GM19035 (cell line): ENCODE data around the gene CCT8.
A peak's percentile ranks its signal among the peaks of the same experiment; 100 is the strongest.
"Not testable (repeated sequence)": the region's sequence is repeated elsewhere in the genome, so short reads cannot be mapped to it uniquely, and the experiment has no call there.

ENCODE experiments used
- ATAC-seq: cut with Tn5 transposase; IDR thresholded peaks from one replicate; pipeline ENCODE4 v1.9.1; 2021; ENCODE audit not compliant: unreplicated experiment

CCT8 gene

GRCh38 chr21:29078869-29079767 is 5.7 kb upstream of the CCT8 start:
- no peak for ATAC-seq

- no peak for ATAC-seq
These were observed 4.2 kb upstream of the CCT8 start for GRCh38 chr21:29077651-29078090.

DNA sequence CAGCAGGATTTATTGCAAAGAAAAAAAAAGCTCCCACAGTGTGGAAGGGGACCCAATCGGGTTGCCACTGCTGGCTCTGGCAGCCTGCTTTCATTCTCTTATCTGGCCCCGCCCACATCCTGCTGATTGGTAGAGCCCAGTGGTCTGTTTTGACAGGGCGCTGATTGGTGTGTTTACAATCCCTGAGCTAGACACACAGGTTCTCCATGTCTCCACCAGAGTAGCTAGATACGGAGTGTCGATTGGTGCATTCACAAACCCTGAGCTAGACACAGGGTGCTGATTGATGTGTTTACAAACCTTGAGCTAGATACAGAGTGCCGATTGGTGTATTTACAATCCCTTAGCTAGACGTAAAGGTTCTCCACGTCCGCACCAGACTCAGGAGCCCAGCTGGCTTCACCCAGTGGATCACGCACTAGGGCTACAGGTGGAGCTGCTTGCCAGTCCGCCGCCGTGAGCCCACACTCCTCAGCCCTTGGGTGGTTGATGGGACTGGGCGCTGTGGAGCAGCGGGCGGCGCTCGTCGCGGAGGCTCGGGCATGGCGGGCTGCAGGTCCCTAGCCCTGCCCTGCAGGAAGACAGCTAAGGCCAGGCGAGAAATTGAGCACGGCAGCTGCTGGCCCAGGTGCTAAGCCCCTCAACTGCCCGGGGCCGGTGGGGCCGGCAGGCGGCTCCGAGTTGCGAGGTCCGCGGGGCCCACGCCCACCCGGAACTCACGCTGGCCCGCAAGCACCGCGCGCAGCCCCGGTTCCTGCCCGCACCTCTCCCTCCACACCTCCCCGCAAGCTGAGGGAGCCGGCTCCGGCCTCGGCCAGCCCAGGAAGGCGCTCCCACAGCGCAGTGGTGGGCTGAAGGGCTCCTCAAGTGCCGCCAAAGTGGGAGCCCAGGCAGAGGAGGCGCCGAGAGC is 3.5 kb upstream of the CCT8 start:
- ATAC-seq: not testable (repeated sequence)

GRCh38 chr21:29075706-29076466 is 2.4 kb upstream of the CCT8 start:
- ATAC-seq: no peak

- no peak for ATAC-seq
These were observed 1.3 kb upstream of the CCT8 start for GRCh38 chr21:29074783-29075182.

DNA sequence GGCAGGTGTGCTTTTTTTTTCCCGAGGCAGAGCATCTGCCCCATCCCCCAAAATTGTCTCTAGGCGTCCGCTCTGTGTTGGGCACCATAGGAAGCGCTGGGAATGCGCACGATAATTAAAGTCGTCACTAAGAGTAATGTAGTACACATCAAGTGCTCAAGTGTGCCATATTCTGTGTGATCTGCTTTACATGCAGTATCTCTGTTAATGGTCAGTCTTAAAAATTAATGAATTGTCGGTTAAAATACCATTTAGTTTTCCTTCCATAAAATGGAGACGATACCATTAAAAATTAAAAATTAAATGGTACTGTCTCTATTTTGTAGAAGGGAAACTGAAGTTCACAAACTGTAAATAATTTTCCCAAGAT is 544 bp upstream of the CCT8 start:
- ATAC-seq: peak; percentile 18

DNA sequence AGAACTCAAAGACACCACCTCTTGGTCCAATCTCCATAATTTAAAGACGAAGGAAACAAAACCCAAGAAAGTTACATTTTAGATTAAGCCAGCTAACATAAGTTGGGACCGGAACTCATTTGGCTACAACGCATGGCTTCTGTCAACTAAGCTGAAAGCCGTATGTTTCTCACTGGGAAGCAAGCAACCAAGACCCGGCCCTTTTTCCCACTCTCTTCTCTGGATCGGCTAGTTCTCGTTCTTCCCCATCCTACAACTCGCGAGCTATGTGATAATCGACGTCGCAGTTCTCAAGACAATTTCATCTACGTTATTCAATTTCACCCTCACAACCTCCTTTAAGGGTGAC is 601 bp downstream of the CCT8 start:
- no peak for ATAC-seq

DNA sequence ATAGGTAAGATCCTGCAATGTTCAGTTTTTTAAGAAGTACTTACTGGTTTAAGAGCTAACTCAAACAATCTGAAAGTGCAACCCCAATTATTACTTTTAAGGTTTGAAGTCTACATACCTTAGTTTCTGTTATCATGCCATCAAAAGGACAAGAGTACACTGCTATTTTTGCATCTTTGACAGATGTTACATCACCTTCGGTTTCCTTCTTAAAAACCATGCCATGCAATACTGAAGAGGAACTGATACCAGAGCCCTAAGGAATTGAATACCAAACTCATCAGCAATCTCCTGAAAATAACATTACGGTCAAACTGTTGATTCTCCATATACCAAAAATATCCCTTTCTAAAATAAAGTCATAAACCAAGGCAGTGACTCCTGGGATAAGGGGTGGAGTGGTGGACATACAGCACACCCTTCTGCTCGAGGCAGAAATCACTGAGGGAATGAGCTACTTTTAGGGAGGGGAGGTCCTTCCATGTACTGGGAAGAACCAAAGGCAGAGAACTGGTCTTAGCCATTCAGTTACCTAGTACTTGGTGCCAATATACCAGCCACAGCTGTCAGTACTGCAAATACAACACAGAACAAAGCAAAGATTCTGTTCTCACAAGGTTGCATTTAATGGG is 8.5 kb downstream of the CCT8 start:
- ATAC-seq: peak; percentile 96

GRCh38 chr21:29056538-29057050 is 16.9 kb downstream of the CCT8 start:
- no peak for ATAC-seq

DNA sequence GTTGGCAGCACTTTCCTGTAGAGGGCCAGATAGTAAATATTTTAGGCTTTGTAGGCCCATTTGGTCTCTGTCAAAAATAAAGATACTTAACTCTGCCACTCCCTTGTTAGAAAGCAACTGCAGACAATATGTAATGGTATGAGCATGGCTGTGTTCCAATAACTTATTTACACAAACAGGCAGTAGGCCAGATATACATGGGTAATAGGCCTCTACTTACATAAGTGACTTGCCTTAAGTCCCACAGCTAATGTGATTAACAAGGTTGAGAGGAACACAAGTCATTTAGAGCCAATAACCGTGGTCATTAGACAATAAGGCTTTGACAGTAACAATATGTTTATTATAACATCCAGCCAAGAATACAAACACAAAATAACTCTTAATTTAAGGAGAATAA is 17.4 kb downstream of the CCT8 start:
- no peak for ATAC-seq

DNA sequence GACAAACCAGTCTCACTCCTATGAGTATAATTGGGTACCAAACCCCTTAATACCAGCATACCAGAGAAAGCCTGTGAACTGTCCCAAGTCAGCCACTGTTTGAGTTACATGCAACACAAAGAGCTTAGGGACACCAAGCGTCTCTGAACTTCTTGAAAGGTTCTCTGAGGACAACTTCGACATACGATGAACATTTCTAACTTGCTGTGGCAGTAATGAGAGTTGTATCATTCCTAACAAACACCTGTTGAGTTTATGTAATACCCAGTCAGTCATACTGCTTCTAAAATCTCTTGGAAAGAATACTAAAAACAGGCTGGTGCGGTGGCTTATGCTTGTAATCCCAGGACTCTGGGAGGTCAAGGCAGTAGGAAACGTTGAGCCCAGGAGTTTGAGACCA is 18.4 kb downstream of the CCT8 start:
- no peak for ATAC-seq

DNA sequence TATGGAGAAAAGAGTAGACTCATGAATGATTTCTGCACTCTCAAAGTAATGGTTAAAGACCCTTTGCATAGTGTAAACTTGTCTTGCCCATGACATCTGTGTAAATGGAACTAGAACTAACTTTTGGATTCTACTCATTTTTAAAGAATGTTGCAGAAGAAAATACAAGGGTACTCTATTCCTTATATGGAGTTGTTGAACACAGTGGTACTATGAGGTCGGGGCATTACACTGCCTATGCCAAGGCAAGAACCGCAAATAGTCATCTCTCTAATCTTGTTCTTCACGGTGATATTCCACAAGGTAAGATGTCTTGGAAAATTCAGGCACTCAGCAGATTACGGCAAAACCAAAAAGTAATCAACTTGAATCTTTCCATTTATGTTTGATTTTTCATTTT is 19.8 kb downstream of the CCT8 start:
- no peak for ATAC-seq

DNA sequence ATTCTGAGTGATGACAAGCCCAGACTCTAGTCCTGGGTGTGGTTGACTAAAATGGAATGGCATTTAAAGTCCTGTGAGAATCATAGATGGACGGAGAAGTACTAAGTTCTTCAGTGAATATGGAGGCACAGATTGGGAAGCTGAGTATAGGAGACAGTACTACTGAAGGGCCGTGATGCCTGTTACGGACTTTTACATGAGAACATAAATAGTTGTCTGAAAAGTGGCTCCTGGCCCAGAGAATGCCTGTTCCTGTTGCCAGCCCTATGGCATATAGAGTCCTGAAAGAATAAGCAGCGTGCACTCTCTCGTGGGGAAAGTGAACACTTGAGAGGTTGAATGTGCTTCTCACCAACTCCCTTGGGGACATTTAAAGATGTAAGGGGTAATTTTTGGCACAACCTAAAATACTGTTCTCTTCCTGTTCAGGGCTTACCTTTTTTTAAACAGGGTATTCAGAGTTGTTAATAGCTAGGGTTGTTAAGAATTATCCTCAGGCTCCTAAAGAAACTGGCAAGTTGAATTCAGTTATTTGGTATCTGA is 20.4 kb downstream of the CCT8 start:
- no peak for ATAC-seq

GRCh38 chr21:29052224-29052623 is 21.2 kb downstream of the CCT8 start:
- no peak for ATAC-seq

DNA sequence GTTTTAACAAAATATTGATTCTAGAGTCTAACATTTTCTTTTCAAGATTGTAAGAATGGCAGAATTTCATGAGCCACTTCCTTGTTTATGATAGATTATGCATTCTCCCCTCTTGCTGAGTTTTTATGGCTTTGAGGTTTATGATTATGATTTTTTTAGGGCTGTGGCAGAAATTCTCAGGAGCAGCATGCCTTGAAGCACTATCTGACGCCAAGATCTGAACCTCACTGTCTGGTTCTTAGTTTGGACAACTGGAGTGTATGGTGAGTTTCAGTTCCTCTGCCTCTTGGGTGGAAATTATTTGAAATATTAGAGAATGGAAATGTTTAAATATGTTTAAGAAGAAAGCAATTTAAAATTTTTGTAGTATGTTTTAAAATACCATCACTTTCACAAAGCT is 38.8 kb downstream of the CCT8 start:
- ATAC-seq: no peak

- ATAC-seq: no peak
These were observed 39.6 kb downstream of the CCT8 start for GRCh38 chr21:29033871-29034270.

DNA sequence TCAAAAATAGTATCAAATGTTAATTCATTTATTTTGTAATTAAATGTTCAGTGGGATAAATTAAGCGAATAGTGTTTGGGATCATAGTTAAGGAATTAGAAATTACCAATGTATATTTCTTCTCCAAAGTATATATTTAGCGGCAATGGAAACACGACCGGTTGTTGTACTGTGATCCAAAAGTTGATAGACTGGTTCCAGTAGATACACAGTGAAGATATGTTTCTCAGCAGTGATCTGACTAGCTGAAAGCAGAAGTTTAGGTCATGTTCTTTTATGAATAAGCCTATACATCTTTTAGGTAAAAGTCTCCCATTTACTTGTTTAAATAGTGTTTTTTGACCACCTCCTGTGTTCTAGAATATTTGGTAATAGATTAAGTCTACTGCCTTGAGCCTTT is 40.1 kb downstream of the CCT8 start:
- ATAC-seq: no peak

DNA sequence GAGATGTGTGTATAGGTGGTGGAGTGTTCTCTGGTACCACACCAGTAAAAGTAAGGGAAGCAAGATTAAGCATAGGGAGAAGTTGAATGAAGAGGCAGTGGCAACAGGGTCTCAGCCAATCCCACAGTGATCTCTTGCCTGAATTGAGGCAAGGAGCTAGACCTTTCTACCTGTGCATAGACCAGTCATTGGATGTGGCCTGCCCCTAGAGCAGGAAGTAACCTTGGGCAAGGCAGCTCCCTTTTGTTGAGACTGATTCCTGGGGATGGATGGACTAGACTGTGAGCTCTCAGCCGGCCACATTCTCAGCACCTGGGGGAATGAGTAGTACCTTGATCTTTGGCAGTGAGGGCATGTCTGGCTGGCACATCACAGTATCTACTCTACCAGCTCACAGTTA is 42.5 kb downstream of the CCT8 start:
- no peak for ATAC-seq

DNA sequence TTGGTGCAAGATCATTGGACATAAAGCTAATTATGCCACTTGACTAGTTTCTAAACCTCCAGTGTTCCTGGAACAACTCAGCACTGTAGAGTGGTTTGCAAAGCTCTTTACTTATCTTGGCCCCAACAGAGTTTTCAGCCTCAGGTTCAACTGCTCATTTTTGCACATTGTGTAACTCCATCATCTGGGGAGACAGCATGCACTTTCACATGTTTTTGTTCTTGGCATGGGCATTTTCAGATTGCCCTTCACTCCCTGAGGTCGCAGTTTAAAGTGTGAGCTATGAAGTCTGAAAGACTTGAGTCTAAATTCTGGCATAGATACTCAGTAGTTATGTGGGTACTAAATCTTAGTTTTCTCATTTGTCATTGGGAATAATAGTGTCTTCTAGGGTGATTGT is 43.9 kb downstream of the CCT8 start:
- no peak for ATAC-seq

- no peak for ATAC-seq
These were observed 48.1 kb downstream of the CCT8 start for GRCh38 chr21:29025328-29025713.
